Liver (tissue), 3 donors: ENCODE results near the gene HFM1.

Source experiments
- SP1 ChIP-seq: IDR thresholded peaks from 2 replicates; pipeline ENCODE4 v1.6.1; 2018; ENCODE audit warnings: antibody characterized with exemption, mild to moderate bottlenecking
- TAF1 ChIP-seq: conservative IDR thresholded peaks from 2 replicates; pipeline ENCODE4 v1.6.1; 2016; ENCODE audit warnings: antibody characterized with exemption, mild to moderate bottlenecking
- YY1 ChIP-seq: IDR thresholded peaks from 2 replicates; pipeline ENCODE4 v1.6.1; 2016; ENCODE audit warnings: antibody characterized with exemption, mild to moderate bottlenecking
- TF ChIP-seq, protein P1 (sequence below): fragments of 150-350 bp; IDR thresholded peaks from 2 replicates; pipeline ENCODE4 v1.5.1; 2017; ENCODE audit warnings: improper control_type of control experiment, low read depth, low read length; ENCODE audit not compliant: missing input control
- TF ChIP-seq, protein P2 (sequence below): IDR thresholded peaks from 2 replicates; pipeline ENCODE4 v1.6.1; 2016; ENCODE audit warnings: antibody characterized with exemption
- donor health status: healthy.
- donor health status: healthy.

DNA sequence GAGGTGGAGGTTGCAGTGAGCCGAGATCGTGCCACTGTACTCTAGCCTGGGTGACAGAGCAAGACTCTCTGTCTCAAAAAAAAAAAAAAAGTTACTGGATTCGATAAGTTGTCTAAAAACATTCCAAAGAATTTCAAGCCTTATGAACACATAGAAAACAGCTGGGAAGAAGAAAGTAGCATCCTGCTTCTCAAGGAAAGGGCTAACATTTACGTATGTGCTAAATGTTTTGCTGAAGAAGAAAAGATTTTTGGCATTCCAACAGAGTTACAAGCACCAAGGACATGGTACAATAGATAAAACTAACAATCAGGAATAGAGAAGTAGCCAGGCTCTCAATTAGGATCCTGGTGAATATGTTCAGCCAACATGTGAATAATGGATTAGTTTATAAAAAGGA is 69.8 kb downstream of the HFM1 start:
- TF ChIP-seq, protein P1, sequence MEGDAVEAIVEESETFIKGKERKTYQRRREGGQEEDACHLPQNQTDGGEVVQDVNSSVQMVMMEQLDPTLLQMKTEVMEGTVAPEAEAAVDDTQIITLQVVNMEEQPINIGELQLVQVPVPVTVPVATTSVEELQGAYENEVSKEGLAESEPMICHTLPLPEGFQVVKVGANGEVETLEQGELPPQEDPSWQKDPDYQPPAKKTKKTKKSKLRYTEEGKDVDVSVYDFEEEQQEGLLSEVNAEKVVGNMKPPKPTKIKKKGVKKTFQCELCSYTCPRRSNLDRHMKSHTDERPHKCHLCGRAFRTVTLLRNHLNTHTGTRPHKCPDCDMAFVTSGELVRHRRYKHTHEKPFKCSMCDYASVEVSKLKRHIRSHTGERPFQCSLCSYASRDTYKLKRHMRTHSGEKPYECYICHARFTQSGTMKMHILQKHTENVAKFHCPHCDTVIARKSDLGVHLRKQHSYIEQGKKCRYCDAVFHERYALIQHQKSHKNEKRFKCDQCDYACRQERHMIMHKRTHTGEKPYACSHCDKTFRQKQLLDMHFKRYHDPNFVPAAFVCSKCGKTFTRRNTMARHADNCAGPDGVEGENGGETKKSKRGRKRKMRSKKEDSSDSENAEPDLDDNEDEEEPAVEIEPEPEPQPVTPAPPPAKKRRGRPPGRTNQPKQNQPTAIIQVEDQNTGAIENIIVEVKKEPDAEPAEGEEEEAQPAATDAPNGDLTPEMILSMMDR: no peak
- TF ChIP-seq SP1: no peak
- no peak for TF ChIP-seq TAF1
- TF ChIP-seq, protein P2, sequence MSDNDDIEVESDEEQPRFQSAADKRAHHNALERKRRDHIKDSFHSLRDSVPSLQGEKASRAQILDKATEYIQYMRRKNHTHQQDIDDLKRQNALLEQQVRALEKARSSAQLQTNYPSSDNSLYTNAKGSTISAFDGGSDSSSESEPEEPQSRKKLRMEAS: no peak
- no peak for TF ChIP-seq YY1
